Activated T-helper 2 cell treated with anti-CD3 and anti-CD28 coated beads, Interferon-gamma antibody, Interleukin-2, Interleukin-4, amounts not matched to agents 10 μg/mL and 5 μg/mL and 100 μg/mL, durations not matched to agents 14 hours and 24 hours and 36 hours (primary cell): Measurements from ENCODE around the gene INKA2. TPM values are rescaled to one million over a fixed set of nuclear protein-coding genes. Genes with fewer than 3 reads are reported as not detected.
"Not testable (repeated sequence)": the region's sequence is repeated elsewhere in the genome, so short reads cannot be mapped to it uniquely, and the experiment has no call there.

Experiments used
- DNase-seq: peaks from one replicate; pipeline ENCODE4 v3.0.0; 2021; ENCODE audit warnings: low spot score
- H3K27ac Mint-ChIP-seq: one replicate; pipeline ENCODE4 v1.8.0; 2021; ENCODE audit warnings: mixed read lengths
- H3K27me3 Mint-ChIP-seq: one replicate; pipeline ENCODE4 v1.8.0; 2021; ENCODE audit warnings: low read depth, mixed read lengths
- H3K36me3 Mint-ChIP-seq: one replicate; pipeline ENCODE4 v1.8.0; 2021; ENCODE audit warnings: low read depth, mixed read lengths
- H3K4me1 Mint-ChIP-seq: one replicate; pipeline ENCODE4 v1.8.0; 2021; ENCODE audit warnings: low read depth, mixed read lengths
- H3K4me3 Mint-ChIP-seq: one replicate; pipeline ENCODE4 v1.8.0; 2021; ENCODE audit warnings: low read depth, mild to moderate bottlenecking, moderate library complexity, mixed read lengths
- H3K9me3 Mint-ChIP-seq: one replicate; pipeline ENCODE4 v1.8.0; 2021; ENCODE audit warnings: mixed read lengths
- intact Hi-C: fragments of 100-400 bp; cut with micrococcal nuclease; formaldehyde crosslinking; loops from one replicate; pipeline ENCODE4 v1.15.1; 2023
- total RNA-seq: library from RNA; stranded (reverse); gene quantifications from 2 replicates; pipeline ENCODE4 v1.2.3, GENCODE V29; 2022

Gene INKA2
- total RNA-seq, 1 donor from 2014 or later, result 0.43 TPM

DNA sequence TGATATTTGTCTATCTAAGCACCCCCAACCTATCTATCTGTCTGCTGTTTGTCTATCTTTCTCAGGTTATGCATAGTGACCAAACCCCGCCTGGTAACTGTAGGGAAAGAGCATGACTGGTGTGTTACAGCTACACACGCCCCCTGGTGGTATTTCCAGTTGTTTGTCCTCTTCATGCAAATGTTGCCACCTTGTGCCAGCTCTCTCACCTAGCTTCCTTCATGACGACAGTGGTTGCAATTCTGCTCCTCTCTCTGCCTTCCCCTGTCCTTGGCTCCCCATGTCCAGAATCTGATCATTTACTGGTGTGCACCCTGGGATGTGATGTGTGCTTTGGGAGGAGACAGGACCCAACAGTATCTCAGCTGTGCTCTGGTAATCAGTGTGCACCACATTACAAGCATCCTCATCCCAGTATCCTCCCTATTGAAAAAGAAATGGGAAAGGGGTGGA is 8.1 kb upstream of the INKA2 start:
- Mint-ChIP-seq H3K4me3 (no peak overlapping the region), H3K36me3 (no peaks in the 10 kb centered on the region), H3K27ac (no peak overlapping the region), H3K27me3 (peaks cover 13% of the 10 kb centered on the region), H3K9me3 (no peaks in the 10 kb centered on the region), H3K4me1 (peaks cover 16% of the 10 kb centered on the region)
- intact Hi-C loops, result loop anchor here (1.0 to 10.0 kb wide), 2 partner anchors 266 to 1073 kb away; partner anchors contain the start of gene KCNA3
- DNase-seq, result peak; percentile 66

DNA sequence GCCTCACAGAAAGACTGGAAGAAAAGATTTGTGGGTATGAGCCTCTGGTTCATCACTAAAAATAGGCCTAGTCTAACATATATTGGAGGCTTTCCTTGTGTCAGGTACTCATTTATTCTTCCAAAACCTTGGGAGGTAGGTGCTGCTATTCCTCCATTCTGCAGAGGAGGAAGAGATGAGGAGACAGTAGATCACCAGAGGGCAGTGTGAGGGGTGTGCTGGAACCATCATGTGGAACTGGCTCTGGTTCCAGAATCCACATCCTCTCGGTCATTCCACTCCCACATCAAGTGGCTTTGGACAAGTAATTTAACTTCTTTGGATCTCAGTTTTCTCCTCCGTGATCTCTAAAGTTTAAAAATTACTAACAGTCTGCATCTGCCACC is 7.4 kb upstream of the INKA2 start:
- Mint-ChIP-seq H3K4me1 (peaks cover 12% of the 10 kb centered on the region), H3K9me3 (no peaks in the 10 kb centered on the region), H3K36me3 (no peaks in the 10 kb centered on the region), H3K27me3 (peaks cover 18% of the 10 kb centered on the region), H3K27ac (no peak overlapping the region), H3K4me3 (no peak overlapping the region)
- DNase-seq, result peak; percentile 2
- intact Hi-C loops, result loop anchor here (10.0 kb wide), 1 partner anchor 1072 kb away; the partner anchor contains the start of gene KCNA3

DNA sequence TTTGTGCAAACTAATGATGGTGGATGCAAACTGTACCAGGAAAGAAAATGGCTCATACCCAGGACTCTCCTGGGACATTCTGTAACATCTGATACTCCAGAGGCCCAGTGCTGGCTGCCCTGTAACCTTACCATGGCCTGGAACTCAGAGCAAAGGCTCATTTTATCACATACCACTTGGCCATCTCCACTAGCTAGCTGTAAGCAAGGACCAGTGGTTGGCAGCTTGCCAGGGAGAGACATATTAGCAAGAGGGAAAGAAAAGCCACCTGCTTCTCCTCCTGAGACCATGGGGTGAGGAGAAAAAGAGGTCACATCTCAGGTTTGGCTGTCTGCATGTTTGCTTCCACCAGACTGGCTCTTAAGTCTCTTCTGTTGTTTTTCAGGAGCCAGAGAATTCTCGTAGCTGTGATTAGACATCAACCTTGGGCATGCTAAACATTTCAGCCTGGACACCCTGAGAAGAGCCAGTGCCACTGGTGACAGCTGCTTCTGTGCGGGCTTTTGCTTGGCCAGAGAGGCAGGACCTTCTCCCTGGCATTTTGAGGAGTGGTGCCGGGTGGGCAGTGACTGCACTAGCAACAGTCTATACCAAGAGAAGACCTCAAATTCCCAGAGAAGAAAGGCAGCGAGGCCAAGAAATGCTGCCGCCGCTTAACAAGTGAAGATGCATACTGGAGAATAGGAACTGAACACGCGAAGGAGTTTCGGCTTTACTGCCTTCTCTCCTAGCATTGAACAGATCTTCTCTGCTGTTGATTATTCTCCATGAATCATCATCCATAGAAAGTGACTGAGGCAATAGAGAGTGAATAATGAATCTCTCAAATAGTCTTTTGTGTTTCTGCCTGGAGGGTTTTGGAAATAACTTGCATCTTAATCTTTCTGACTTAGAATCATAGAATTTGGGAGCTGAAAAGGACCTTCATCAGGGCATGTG is 6.7 kb upstream of the INKA2 start:
- Mint-ChIP-seq H3K36me3 (no peaks in the 10 kb centered on the region), H3K4me3 (no peak overlapping the region), H3K27ac (no peak overlapping the region), H3K27me3 (peaks cover 24% of the 10 kb centered on the region), H3K9me3 (no peaks in the 10 kb centered on the region), H3K4me1 (peaks cover 12% of the 10 kb centered on the region)
- intact Hi-C loops, result loop anchor here (10.0 kb wide), 1 partner anchor 1071 kb away; the partner anchor contains the start of gene KCNA3
- no peak for DNase-seq

DNA sequence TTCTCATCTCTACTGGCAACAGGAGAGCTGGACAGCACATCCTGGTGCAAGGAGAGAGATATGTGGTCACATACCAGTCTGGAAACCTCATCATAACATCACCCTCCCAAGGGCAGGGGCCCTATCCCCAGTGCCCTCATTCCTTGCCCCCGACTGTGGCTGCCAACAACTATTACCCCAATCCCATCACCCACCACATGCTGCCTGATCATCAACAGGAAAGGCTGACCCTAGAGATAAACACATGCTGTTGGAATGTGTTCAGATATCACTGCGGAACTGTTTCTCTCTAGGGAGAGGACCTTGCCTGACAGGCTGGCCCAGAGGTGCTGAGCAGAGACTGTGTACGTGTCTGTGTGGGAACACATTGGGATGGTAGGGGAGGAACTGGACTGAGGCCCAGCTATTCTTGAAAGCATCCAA is 4.5 kb upstream of the INKA2 start:
- intact Hi-C loops, result loop anchor here (10.0 kb wide), 1 partner anchor 1069 kb away; the partner anchor contains the start of gene KCNA3
- H3K27me3 Mint-ChIP-seq, result peaks cover 34% of the 10 kb centered on the region
- DNase-seq, result no peak
- no peaks in the 10 kb centered on the region for H3K9me3 Mint-ChIP-seq
- H3K36me3 Mint-ChIP-seq, result no peaks in the 10 kb centered on the region
- H3K4me1 Mint-ChIP-seq, result peaks cover 19% of the 10 kb centered on the region
- no peak overlapping the region for H3K4me3 Mint-ChIP-seq
- no peak overlapping the region for H3K27ac Mint-ChIP-seq

DNA sequence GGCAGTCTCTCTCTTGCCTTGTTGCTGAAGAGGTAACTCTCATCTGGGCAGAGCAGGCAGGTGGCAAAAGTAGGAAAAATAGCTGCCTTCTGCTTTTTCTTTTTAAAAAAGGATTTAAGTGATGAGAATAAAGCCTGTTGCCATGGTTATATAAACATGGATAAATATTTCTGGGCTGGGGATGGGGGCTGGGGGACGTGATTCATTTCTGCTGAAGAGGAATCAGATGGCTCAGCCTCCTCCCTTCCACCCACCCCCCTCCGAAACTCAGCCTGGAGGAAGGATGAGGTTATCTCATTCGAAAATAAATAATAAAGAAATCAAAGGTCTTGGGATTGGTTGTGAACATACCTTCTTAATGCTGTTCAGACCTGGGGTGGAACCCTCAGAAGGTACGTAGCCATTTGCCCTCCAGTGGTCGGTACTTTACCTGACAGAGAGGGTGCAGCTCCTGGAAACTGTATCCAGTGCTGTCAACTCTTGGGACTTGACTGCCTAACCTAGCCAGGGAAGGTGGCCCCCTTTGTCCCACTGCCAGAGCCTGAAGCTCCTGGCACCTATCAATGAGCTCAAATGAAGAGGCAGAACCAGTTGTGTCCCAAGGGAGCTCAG is 3.8 kb upstream of the INKA2 start:
- Mint-ChIP-seq H3K27ac (no peak overlapping the region), H3K27me3 (peaks cover 34% of the 10 kb centered on the region), H3K36me3 (no peaks in the 10 kb centered on the region), H3K4me1 (peaks cover 20% of the 10 kb centered on the region), H3K9me3 (no peaks in the 10 kb centered on the region), H3K4me3 (no peak overlapping the region)
- intact Hi-C loops, result loop anchor here (10.0 kb wide), 1 partner anchor 1068 kb away; the partner anchor contains the start of gene KCNA3
- no peak for DNase-seq

DNA sequence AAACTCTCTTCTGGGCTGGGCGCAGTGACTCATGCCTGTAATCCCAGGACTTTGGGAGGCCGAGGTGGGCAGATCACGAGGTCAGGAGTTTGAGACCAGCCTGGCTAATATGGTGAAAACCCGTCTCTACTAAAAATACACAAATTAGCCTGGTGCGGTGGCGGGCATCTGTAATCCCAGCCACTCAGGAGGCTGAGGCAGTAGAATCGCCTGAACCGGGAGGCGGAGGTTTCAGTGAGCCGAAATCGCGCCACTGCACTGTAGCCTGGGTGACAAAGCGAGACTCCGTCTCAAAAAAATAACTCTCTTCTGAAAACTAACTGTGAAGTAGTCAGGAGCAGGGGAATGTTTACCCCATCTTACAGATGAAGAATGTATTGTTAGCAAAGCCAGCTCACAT is 3.1 kb upstream of the INKA2 start:
- not testable (repeated sequence) for H3K27ac Mint-ChIP-seq, DNase-seq, H3K9me3 Mint-ChIP-seq, H3K36me3 Mint-ChIP-seq, H3K4me3 Mint-ChIP-seq
- intact Hi-C loops, result loop anchor here (10.0 kb wide), 1 partner anchor 1067 kb away; the partner anchor contains the start of gene KCNA3
- peaks cover 41% of the 10 kb centered on the region for H3K27me3 Mint-ChIP-seq
- H3K4me1 Mint-ChIP-seq, result peaks cover 24% of the 10 kb centered on the region

DNA sequence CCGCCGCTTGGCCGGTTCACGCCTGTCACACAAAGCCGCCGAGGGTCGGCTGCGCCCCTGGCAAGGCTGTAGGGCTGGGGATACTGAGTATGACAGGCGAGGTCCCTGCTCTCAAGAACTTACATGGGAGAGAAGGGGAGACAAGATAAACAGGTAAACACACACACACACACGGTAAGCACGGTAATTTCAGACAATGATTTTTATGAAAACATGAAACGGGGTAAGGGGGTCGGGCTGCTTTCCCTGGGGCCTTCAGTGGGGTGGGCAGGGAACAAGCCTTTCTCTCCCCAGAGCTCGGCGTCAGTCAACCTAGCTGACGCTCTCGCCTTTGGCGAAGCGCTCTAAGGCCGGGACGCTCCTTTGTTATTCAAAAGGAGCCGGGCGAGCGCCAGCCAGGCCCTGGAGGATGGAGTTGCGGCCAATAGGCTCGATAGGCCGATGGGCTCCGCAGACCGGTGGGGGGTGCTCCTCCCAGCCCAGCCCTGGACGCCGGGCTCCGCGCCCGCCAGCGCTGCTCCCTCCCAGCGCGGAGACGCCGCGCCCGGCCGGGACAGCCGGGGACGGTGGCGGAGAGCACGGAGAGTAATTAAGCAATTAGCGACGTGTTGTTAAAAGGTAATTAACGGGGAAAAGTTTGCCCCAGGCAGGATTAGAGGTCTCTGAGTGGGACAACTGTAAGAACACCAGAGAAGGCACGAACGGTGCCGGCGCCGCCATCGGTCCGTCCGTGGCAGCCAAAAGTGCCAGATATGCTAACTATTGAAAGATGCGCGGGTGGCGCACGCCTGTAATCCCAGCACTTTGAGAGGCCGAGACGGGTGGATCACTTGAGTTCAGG is 950 bp upstream of the INKA2 start:
- peaks cover 16% of the 10 kb centered on the region for H3K4me1 Mint-ChIP-seq
- DNase-seq, result peak; percentile 38
- H3K36me3 Mint-ChIP-seq, result no peaks in the 10 kb centered on the region
- intact Hi-C loops, result loop anchor here (1.0 to 10.0 kb wide), 5 partner anchors 15 to 1065 kb away; partner anchors contain the start of genes DDX20 and KCNA3
- peaks cover 42% of the 10 kb centered on the region for H3K27me3 Mint-ChIP-seq
- H3K27ac Mint-ChIP-seq, result peak overlapping the region; percentile 54
- peak overlapping the region; percentile 93 for H3K4me3 Mint-ChIP-seq
- no peaks in the 10 kb centered on the region for H3K9me3 Mint-ChIP-seq

DNA sequence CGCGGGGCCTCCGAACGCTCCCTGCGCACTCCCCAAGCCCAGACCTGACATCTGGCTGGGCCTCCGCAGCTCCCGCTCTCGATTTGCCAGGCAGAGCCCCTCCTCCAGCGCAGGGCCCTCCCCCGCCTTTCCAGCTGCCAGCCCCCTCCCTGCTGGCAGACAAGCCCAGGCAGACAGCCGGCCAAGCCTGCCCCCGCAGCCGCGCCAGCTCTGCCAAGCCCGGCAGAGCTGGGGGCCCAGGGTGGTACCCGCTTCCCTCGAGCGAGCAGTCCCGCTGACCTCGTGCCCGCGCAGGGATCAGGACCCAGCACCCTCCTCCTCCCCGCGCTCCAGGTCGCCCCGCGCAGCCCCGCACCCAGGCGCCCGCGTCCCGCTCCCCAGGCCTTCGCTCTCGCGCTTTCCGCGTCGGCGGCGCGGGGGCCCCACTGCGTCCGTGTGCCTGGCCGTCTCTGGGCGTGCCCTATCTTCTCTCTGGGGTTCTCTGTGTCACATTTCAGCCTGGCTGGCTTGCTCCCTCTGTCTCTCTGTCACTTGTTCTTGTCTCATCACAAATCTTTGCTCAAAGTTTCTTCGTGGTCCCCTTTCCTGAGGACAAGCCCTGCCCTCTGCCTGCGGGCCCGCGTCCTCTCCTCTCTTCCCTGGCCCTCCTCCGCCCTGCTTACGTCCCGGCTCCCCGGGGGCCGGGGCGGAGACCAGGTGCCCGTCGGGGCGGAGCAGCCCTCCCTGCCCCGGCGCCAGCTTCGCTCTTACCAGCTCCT is 580 bp downstream of the INKA2 start:
- peak overlapping the region; percentile 93 for H3K4me3 Mint-ChIP-seq
- H3K4me1 Mint-ChIP-seq, result peaks cover 18% of the 10 kb centered on the region
- peaks cover 36% of the 10 kb centered on the region for H3K27me3 Mint-ChIP-seq
- intact Hi-C loops, result loop anchor here (1.0 to 5.0 kb wide), 4 partner anchors 17 to 232 kb away; partner anchors contain the start of gene DDX20
- H3K9me3 Mint-ChIP-seq, result no peaks in the 10 kb centered on the region
- peak overlapping the region; percentile 88 for H3K27ac Mint-ChIP-seq
- H3K36me3 Mint-ChIP-seq, result no peaks in the 10 kb centered on the region
- DNase-seq, result no peak

DNA sequence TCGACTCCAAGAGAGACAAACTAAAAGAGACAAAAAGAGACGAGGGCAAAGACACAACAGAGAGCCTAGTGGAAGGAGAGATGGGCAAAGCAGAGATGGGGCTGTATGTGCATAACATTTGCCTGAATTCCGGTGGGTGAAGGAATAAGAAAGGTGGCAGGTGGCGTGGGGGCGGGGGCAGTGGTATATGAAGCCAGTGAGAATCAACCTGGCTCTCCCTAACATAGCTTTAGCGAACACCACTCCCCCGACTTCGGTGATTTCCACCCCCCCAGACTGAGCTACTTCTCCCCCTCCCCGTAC is 1.1 kb downstream of the INKA2 start:
- peaks cover 22% of the 10 kb centered on the region for H3K4me1 Mint-ChIP-seq
- peaks cover 34% of the 10 kb centered on the region for H3K27me3 Mint-ChIP-seq
- no peaks in the 10 kb centered on the region for H3K36me3 Mint-ChIP-seq
- peak overlapping the region; percentile 80 for H3K4me3 Mint-ChIP-seq
- intact Hi-C loops, result loop anchor here (2.0 to 5.0 kb wide), 3 partner anchors 19 to 231 kb away; no protein-coding TSS in a partner anchor
- no peaks in the 10 kb centered on the region for H3K9me3 Mint-ChIP-seq
- no peak for DNase-seq
- peak overlapping the region; percentile 32 for H3K27ac Mint-ChIP-seq

DNA sequence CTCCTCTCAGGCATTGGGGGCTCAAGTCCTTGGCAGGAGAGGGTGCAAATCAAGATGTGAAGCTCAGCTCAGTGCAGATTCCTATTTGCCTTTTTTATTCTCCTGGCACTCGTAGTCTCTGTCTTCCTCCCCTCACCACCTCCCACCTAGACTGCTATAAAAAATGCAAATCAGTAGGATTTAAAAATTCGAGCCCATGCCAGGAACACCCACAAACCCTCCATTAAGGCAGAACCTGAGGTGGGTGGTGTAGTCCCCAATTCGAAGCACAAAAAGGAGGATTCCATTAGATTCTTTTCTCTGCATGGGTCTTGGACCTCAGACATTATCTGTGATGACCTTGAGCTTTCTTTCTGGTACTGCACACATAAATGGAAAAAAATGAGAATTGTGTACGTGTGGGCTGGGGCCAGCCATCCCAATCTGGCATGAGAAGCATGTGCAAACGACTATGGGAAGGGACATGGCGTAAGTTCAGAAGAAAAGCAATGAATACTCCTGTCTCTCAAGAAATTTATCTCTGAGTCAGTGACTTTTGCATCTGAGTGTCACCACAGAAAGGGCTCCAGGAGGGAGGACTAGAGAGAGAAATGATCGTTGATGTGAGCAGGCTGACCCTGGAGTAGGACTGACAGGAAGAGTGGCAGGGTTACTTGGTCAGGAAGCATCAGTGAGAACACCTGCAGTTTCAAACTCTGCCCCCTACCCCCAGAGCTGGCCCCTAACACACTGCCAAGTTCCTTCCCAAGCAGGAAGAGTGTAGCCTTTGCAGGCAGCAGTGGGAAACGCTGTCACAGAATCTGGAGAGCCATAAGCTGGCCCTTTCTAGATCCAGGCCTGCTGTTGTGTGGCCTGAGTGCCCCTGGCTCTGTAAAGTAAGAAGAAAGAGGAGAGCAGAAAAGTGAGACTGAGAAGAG is 1.7 kb downstream of the INKA2 start:
- H3K9me3 Mint-ChIP-seq, result no peaks in the 10 kb centered on the region
- H3K4me1 Mint-ChIP-seq, result peaks cover 24% of the 10 kb centered on the region
- intact Hi-C loops, result loop anchor here (2.0 to 5.0 kb wide), 3 partner anchors 19 to 231 kb away; no protein-coding TSS in a partner anchor
- H3K4me3 Mint-ChIP-seq, result peak overlapping the region; percentile 80
- H3K36me3 Mint-ChIP-seq, result no peaks in the 10 kb centered on the region
- DNase-seq, result no peak
- peaks cover 31% of the 10 kb centered on the region for H3K27me3 Mint-ChIP-seq
- H3K27ac Mint-ChIP-seq, result peak overlapping the region; percentile 32
